Measurements from ENCODE around the gene KIF1A.
"Not testable (repeated sequence)": the region's sequence is repeated elsewhere in the genome, so short reads cannot be mapped to it uniquely, and the experiment has no call there.

The KIF1A gene

GRCh38 chr2:240687741-240688552, 132.1 kb downstream of the KIF1A start:
- DNase-seq (ENCODE audit: low read depth in 2 of 3, low spot score in 1 of 3) = no peak

GRCh38 chr2:240687045-240687740, 132.8 kb downstream of the KIF1A start:
- no peak for DNase-seq (ENCODE audit: low read depth in 2 of 3, low spot score in 1 of 3)

- no peak for DNase-seq (ENCODE audit: low read depth in 2 of 3, low spot score in 1 of 3)
These were observed 133.6 kb downstream of the KIF1A start for GRCh38 chr2:240686460-240686859.

GRCh38 chr2:240685771-240686371, 134.1 kb downstream of the KIF1A start:
- no peak for DNase-seq (ENCODE audit: low read depth in 2 of 3, low spot score in 1 of 3)

GRCh38 chr2:240683980-240684728, 135.9 kb downstream of the KIF1A start:
- DNase-seq (ENCODE audit: low read depth in 2 of 3, low spot score in 1 of 3) = not testable (repeated sequence)

- DNase-seq (ENCODE audit: low read depth in 2 of 3, low spot score in 1 of 3) = not testable (repeated sequence)
These were observed 136.6 kb downstream of the KIF1A start for GRCh38 chr2:240683329-240683979.

- not testable (repeated sequence) for DNase-seq (ENCODE audit: low read depth in 2 of 3, low spot score in 1 of 3)
These were observed 137.4 kb downstream of the KIF1A start, which contains the start of gene AQP12B for GRCh38 chr2:240682431-240683224. Gene AQP12B (minus strand): TSS chr2:240682885. CDS start chr2:240682837, 48 bp downstream.

GRCh38 chr2:240680185-240680584, 139.8 kb downstream of the KIF1A start:
- DNase-seq (ENCODE audit: low read depth in 2 of 3, low spot score in 1 of 3) = not testable (repeated sequence)

GRCh38 chr2:240678909-240679308, 141.1 kb downstream of the KIF1A start:
- DNase-seq (ENCODE audit: low read depth in 2 of 3, low spot score in 1 of 3) = not testable (repeated sequence)

GRCh38 chr2:240678043-240678442, 142.0 kb downstream of the KIF1A start:
- not testable (repeated sequence) for DNase-seq (ENCODE audit: low read depth in 2 of 3, low spot score in 1 of 3)

GRCh38 chr2:240675345-240675744, 144.7 kb downstream of the KIF1A start:
- not testable (repeated sequence) for DNase-seq (ENCODE audit: low read depth in 2 of 3, low spot score in 1 of 3)

GRCh38 chr2:240674461-240675184, 145.4 kb downstream of the KIF1A start:
- not testable (repeated sequence) for DNase-seq (ENCODE audit: low read depth in 2 of 3, low spot score in 1 of 3)

GRCh38 chr2:240672701-240673190, 147.3 kb downstream of the KIF1A start:
- DNase-seq (ENCODE audit: low read depth in 2 of 3, low spot score in 1 of 3) = no peak

GRCh38 chr2:240672076-240672700, 147.8 kb downstream of the KIF1A start:
- DNase-seq (ENCODE audit: low read depth in 2 of 3, low spot score in 1 of 3) = no peak

- no peak for DNase-seq (ENCODE audit: low read depth in 2 of 3, low spot score in 1 of 3)
These were observed 149.1 kb downstream of the KIF1A start for GRCh38 chr2:240670950-240671349.

- DNase-seq (ENCODE audit: low read depth in 2 of 3, low spot score in 1 of 3) = no peak
These were observed 149.6 kb downstream of the KIF1A start for GRCh38 chr2:240670402-240670801.

- DNase-seq (ENCODE audit: low read depth in 2 of 3, low spot score in 1 of 3) = no peak
These were observed 155.4 kb downstream of the KIF1A start for GRCh38 chr2:240664622-240665021.
